Endothelial cell of umbilical vein (primary cell): ENCODE results near the gene GRID1.

Experiments used
- CTCF ChIP-seq, 2 donors: IDR thresholded peaks; 1 replicate in 1 of 2; 2 replicates in 1 of 2; pipeline ENCODE4 v1.5.1; 2011; ENCODE audit warnings: low read length in 2 of 2, mild to moderate bottlenecking in 2 of 2, moderate library complexity in 2 of 2, control low read depth in 1 of 2, inconsistent platforms in 1 of 2, low read depth in 1 of 2; ENCODE audit not compliant: insufficient read depth in 1 of 2; ENCODE audit errors: extremely low read depth in 1 of 2
- POLR2A ChIP-seq: IDR thresholded peaks from 2 replicates; pipeline ENCODE4 v1.6.1; 2012; ENCODE audit warnings: low read depth, mild to moderate bottlenecking, control low read depth, low read length
- POLR2AphosphoS5 ChIP-seq: IDR thresholded peaks from 2 replicates; pipeline ENCODE4 v1.6.1; 2012; ENCODE audit warnings: low read depth, mild to moderate bottlenecking, control low read depth, low read length, moderate library complexity; ENCODE audit not compliant: insufficient read depth

GRCh38 chr10:85916994-85917573 lies 449.5 kb downstream of the GRID1 start:
- TF ChIP-seq POLR2A (no peak), POLR2AphosphoS5 (no peak), CTCF (IDR thresholded peaks at IDR 0.05; ENCODE audit: extremely low read depth in 1 of 2, insufficient read depth in 1 of 2, low read depth in 1 of 2, low read length in 2 of 2) (no peak)
